ENCODE results near the gene CXCL14. TPM values are rescaled to one million over a fixed set of nuclear protein-coding genes. Genes with fewer than 3 reads are reported as not detected.

CXCL14 gene
- polyA plus RNA-seq, 1 of the 3 experiments (the other 2 are of a cell fraction): 0.05 TPM

DNA sequence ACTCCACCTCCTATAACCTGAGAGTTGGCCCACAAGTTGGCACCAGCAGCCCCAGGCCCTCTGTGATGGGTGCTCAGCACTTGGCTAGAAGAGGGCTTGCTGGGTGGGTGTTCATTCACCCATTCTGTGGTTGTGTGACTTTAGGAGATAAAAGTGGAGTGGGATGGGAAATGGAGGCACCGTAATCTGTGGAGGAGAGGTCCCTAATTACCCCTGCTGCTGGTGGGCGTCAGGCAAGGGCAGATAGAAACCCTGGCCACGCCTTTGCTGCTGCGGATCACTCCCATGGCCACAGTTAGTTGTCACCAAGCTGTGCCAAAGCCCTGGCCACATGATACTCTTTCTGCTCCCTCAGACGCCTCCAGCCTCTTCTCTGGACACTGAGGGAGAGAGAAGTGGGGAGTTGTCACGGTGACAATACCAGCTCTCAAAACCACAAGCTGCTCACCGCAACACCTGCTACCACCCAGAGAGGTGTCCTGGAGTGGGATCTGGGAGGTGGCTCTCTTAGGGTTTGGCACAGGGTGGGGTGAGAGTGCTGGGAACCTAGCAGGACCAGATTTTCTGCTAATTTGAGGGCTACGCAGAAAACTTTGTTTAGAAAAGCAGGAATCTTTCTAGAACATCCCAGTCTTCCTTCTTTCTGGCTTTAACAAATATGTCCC is 31.1 kb downstream of the CXCL14 start:
- no peak for DNase-seq
- H3K27ac ChIP-seq (ENCODE audit: low read depth in 2 of 2, low read length in 1 of 2): no peak overlapping the region
- ChIA-PET POLR2A (no interaction called here), CTCF (interaction anchor here (9.2 to 13.1 kb wide), 3 partner anchors 18 to 282 kb away, joined by 113 to 791 read pairs (median 205); no protein-coding TSS in a partner anchor)
- H3K9ac ChIP-seq: no peak overlapping the region
- no peaks in the 10 kb centered on the region for H3F3A ChIP-seq (replicated peaks; ENCODE audit: insufficient read depth)
- H3K4me1 ChIP-seq (ENCODE audit: control insufficient read depth in 1 of 2, insufficient read depth in 2 of 2, low read depth in 1 of 2, low read length in 1 of 2): no peaks in the 10 kb centered on the region; a peak in 1 of 4 replicates
- no peak overlapping the region for H3K4me3 ChIP-seq (ENCODE audit: low read depth in 2 of 2, low read length in 1 of 2)
- H3K27me3 ChIP-seq (ENCODE audit: insufficient read depth): peaks cover 81% of the 10 kb centered on the region
- H3K9me3 ChIP-seq: no peaks in the 10 kb centered on the region
- no peaks in the 10 kb centered on the region for H3K36me3 ChIP-seq (replicated peaks in 1 of 2; ENCODE audit: control insufficient read depth in 1 of 2, insufficient read depth in 2 of 2, low read length in 1 of 2)
- WGBS (ENCODE audit: low lambda C conversion rate): 44% methylated on average over 4 of the region's 8 CpGs
- H3K79me2 ChIP-seq (ENCODE audit: insufficient read depth): no peaks in the 10 kb centered on the region
- no peak for TF ChIP-seq RCOR1 (IDR thresholded peaks at IDR 0.05; ENCODE audit: low read length)
- no peak for TF ChIP-seq EZH2phosphoT487 (IDR thresholded peaks at IDR 0.05; ENCODE audit: borderline replicate concordance, low read depth)
- no peak for TF ChIP-seq NRF1 (IDR thresholded peaks at IDR 0.05; ENCODE audit: low read depth, low read length)
- TF ChIP-seq CHD2 (IDR thresholded peaks at IDR 0.05; ENCODE audit: low read length, partially characterized antibody): no peak
- TF ChIP-seq IRF3 (IDR thresholded peaks at IDR 0.05; ENCODE audit: low read depth, low read length): no peak
- TF ChIP-seq TEAD4 (IDR thresholded peaks at IDR 0.05; ENCODE audit: borderline replicate concordance, insufficient read depth): no peak
- TF ChIP-seq ELF1 (IDR thresholded peaks at IDR 0.05): no peak
- TF ChIP-seq YY1 (IDR thresholded peaks at IDR 0.05; ENCODE audit: low read depth): no peak
- TF ChIP-seq NFIC (IDR thresholded peaks at IDR 0.05; ENCODE audit: borderline replicate concordance): no peak
- TF ChIP-seq, protein P1, sequence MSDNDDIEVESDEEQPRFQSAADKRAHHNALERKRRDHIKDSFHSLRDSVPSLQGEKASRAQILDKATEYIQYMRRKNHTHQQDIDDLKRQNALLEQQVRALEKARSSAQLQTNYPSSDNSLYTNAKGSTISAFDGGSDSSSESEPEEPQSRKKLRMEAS (IDR thresholded peaks at IDR 0.05; ENCODE audit: low read depth): no peak
- no peak for TF ChIP-seq MXI1 (IDR thresholded peaks at IDR 0.05; ENCODE audit: low read depth, low read length)
- TF ChIP-seq FOXJ3 (CRISPR knock-in tag; IDR thresholded peaks at IDR 0.05): no peak
- TF ChIP-seq POLR2AphosphoS5 (IDR thresholded peaks at IDR 0.05; ENCODE audit: low read depth, low read length): no peak
- TF ChIP-seq SIN3A (IDR thresholded peaks at IDR 0.05; ENCODE audit: borderline replicate concordance, low read depth, low read length): no peak
- TF ChIP-seq CTCF (IDR thresholded peaks at IDR 0.05): no peak
- no peak for TF ChIP-seq EP300 (IDR thresholded peaks at IDR 0.05; ENCODE audit: borderline replicate concordance in 1 of 2, low read depth in 1 of 2, low read length in 1 of 2)
- H3K4me2 ChIP-seq: no peak overlapping the region
- H4K20me1 ChIP-seq (ENCODE audit: insufficient read depth): no peaks in the 10 kb centered on the region
- no peak overlapping the region for H2AFZ ChIP-seq (ENCODE audit: low read depth)
- no peaks in the 10 kb centered on the region for H3K9me2 ChIP-seq
